Fibroblast of gingiva (primary cell): Measurements from ENCODE around the gene LAMC1.

Source experiments
- DNase-seq: peaks from one replicate; pipeline ENCODE4 v3.0.0-alpha.2; 2011; ENCODE audit warnings: low read depth

Gene LAMC1

DNA sequence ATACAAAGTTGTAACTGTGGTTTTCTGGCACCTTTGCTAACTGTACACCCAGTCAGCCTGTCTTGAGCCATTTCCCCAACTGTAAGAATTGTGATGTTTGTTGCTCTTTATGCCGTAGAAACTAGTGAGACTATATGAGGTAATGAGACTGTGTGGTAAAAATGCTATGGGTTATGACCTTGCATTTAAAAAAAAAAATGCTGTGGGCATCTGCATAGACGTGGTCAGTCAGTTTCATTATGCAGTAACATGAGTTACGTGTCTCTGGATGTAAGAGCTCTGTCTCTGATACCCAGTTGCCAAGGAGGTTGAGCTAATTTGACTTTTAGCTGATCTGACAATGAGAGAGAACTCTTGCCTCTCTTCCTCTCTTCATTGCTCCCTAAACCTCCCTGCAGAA is 82.2 kb downstream of the LAMC1 start:
- DNase-seq, result peak; percentile 52

DNA sequence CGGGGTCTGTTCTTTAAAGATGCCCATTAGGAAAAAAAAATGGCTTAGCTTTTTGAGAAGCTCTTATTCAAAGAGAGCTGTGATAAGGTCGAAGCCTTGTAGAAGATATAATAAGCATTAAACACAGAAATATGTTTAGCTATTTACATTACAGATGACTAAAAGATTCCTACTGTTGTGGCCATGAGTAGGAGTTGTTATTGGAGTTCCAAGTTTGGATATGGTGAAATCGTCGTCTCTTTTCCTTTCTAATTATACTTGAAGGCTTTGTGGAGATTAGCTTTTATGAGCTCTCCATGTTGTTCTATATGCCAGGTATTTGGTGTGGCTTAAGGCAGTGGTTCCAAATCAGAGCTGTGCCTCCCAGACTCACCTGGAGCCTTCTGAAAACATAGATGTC is 82.9 kb downstream of the LAMC1 start:
- no peak for DNase-seq

DNA sequence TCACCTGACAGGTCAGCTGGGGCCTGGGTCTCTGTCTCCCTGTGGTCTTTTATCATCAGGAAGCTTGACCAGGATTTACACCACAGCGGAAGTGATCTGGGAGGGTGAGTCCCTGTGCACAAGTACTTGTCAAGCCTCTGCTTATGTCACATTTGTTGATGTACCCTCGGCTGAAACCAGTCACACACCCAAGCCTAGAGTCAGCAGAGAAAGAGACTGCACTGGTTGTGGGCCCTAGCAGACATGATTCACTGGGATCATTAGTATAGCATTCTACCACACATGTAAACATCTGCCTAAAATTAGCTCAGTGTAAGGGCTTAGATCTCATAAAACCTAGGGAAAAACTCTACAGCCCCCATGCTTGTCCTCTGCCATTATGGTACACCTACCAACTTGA is 83.5 kb downstream of the LAMC1 start:
- DNase-seq, result no peak

DNA sequence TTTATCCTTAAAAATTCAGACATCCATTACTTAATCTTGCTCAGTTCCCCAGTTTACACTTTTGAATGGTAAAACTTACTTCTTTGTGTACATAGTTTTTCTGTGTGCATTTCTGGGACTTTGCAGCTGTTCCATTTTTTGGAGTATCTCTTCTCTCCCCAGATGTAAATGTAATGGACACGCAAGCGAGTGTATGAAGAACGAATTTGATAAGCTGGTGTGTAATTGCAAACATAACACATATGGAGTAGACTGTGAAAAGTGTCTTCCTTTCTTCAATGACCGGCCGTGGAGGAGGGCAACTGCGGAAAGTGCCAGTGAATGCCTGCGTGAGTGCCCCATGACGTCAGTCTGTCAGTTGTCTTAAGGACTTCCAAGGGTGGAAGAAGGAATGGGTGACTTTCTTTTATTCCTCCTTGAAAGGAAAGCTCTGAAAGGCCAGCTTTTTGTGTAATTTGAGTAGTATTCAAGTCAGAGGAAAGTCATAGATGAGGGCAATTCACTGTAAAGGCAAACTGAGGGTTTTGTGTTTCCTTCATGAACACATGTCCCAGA is 87.2 kb downstream of the LAMC1 start:
- no peak for DNase-seq

DNA sequence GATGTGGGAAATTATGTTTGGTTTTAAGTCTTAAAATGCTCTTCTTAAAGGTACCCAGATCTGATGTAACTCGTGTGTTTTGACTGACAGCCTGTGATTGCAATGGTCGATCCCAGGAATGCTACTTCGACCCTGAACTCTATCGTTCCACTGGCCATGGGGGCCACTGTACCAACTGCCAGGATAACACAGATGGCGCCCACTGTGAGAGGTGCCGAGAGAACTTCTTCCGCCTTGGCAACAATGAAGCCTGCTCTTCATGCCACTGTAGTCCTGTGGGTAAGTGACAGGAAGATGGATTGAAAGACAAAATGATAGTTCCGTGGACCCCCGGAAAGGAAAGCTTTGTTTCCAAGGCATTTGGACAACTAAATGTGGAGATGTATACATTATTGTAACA is 91.2 kb downstream of the LAMC1 start:
- DNase-seq, result no peak

DNA sequence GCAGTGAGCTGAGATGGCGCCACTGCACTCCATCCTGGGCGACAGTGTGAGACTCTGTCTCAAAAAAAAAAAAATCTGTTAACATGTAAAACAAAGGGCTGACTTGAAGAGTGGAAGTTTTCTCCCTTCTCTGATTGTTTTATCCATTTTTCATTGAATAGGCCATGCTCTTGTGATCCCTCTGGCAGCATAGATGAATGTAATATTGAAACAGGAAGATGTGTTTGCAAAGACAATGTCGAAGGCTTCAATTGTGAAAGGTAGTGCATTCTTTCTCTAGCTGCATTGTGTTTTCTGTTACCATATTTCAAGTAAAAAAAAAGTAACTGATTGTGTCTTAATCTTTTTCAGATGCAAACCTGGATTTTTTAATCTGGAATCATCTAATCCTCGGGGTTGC is 93.2 kb downstream of the LAMC1 start:
- no peak for DNase-seq

DNA sequence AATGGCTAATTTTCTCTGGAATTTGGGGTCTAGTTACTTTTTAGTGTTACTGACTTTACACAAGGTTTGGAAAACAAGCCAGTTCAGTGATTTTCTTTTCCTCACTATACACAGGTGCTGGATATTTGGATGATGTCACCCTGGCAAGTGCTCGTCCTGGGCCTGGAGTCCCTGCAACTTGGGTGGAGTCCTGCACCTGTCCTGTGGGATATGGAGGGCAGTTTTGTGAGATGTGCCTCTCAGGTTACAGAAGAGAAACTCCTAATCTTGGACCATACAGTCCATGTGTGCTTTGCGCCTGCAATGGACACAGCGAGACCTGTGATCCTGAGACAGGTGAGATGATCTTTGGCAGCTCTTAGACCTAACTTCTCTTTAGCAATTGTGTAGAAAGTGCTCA is 98.4 kb downstream of the LAMC1 start:
- no peak for DNase-seq

DNA sequence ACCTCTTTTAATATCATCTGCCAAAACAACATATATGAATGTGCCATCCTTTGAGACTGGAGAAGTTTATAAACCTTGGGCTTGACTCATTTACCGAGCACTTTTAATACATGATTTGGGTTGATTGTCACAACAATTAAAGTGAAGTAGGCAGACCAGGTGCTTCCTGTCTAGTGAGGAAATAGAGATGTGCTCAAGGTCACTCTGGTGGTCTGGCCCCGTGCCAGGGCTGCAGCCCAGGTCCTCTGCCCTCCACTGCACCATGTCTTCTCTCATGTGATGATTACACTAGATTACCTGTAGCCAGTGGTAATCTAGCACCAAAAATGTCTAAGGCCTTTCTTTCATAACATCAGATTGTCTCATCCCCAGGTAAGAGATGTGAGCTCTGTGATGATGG is 101.0 kb downstream of the LAMC1 start:
- no peak for DNase-seq

DNA sequence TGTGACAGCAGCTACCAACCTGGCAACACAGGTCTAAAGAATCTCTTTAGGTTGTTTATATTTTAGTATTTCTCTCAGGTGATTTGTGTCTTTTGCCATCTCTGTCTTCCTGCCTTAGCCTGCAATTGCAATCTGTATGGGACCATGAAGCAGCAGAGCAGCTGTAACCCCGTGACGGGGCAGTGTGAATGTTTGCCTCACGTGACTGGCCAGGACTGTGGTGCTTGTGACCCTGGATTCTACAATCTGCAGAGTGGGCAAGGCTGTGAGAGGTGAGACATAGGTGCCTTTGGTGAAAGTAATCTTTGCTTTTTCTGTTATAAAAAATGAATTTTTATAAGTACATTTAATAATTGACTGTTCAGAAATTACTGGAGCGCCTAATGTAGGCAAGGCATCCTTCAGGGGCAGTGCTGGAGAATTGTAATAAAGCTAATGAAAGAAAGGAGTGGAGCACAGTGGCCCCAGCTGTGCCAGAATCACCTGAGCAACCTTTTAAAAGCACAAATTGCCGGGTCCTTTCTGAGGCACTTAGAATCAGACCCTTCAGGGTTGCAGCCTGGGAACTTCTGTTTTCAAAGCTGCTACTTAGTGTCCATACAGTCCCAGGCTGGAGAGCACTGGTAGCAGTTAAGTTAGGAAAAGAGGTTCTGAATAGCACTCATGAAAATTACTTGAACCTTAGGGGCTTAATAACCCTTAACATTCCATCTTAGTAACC is 102.2 kb downstream of the LAMC1 start:
- DNase-seq, result no peak

DNA sequence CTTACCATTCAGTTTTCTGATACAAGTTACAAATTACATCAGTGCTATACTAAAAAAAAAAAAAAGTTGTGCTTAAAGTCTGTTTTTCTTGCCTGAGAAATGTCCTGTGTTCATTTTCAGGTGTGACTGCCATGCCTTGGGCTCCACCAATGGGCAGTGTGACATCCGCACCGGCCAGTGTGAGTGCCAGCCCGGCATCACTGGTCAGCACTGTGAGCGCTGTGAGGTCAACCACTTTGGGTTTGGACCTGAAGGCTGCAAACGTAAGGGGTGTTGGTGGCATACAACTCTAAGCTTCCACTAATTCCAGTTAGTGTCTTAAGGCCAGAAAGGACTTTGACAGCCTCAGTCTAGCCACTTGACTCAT is 102.8 kb downstream of the LAMC1 start:
- DNase-seq, result peak; percentile 13

DNA sequence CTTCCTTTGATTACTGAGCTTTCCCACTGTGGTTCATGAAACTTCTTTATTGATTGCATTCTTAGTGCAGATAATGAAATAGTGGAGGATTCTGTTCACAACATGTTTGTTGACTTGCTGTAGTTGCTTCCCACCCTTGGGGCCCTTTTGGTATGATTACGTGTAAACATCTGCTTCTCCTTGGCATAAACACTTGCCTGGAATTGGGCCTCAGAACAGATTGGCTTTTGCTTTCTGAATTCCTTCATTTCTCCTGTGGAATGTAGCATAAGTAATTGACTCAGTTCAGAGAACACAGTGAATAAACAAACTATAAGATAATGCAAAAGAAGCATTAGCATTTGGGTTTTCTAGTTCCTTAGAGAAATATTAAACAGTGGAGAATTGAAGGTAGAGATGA is 103.3 kb downstream of the LAMC1 start:
- peak; percentile 93 for DNase-seq

DNA sequence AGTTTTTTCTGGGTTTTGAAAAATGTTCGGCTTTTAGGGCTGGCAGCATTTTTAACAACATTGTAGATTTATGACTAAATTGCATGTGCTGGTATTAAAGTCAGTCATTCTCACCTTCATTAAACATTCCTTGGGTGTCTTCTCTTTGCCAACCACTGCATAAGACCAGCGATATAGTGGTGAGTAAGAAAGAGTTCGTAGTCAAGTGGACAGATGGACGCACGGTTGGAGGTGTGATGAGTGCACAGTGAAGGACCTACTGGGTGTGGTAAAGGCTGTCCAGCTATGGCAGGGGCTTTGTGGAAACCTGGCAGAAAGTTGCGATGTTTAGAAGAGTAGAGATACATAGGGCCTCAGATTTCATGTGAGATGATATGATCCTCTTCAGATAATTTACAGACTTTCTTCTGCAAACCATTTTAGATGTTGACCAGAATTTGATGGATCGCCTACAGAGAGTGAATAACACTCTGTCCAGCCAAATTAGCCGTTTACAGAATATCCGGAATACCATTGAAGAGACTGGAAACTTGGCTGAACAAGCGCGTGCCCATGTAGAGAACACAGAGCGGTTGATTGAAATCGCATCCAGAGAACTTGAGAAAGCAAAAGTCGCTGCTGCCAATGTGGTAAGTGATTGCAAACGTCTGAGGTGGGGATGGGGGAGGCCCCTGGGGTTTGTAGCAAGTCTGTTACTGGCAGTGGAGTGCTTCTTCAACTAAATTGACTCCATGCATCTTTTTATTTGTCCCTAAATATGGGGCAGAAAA is 106.9 kb downstream of the LAMC1 start:
- peak; percentile 98 for DNase-seq

DNA sequence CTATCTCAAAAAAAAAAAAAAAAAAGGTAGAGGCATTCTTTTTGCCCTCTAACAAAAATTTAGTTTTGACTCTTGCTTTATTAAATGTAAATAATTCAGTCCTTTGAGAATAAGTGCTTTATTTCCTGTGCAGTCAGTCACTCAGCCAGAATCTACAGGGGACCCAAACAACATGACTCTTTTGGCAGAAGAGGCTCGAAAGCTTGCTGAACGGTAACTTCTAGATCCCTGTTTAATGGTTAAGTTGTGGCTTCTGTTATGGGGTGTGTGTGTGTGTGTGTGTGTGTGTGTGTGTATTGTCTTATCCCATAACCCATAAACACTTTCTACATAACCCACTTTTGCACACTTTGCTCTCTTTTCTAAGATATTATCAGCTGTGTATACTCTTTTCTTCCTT is 107.9 kb downstream of the LAMC1 start:
- DNase-seq, result no peak

DNA sequence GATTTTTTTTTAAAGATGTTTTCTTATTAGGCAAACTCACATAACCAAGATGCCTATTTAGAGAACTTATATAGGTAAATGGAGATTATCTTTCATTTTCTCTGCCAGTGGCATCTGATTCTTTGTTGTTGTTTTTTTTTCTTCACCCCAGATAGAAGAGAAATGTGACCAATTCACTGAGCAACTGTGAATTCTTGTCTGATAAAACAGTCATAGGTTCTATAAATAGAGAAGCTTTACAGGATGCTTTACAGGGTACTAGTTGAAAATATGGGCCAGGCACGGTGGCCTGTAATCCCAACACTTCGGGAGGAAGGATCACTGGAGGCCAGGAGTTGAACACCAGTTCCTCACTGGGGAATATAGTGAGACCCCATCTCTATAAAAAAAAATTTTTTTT is 112.1 kb downstream of the LAMC1 start:
- no peak for DNase-seq

DNA sequence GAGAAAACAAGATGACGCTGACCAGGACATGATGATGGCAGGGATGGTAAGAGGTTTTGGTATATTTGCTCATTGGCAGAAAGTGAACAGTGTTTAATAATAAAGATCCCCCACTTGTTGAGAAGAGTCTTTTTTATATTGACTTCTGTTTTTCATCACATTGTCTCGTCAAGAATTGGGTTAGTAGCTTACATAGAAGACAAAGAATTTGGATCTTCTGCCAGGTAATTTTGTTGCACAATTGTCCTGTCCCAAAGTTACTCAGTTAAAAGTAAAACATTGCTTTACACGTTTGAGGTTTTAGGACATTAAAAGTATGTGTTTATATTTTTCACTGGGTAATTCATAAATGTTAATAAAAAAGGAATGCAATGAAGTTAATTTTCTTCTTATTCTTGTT is 114.6 kb downstream of the LAMC1 start:
- DNase-seq, result peak; percentile 82

DNA sequence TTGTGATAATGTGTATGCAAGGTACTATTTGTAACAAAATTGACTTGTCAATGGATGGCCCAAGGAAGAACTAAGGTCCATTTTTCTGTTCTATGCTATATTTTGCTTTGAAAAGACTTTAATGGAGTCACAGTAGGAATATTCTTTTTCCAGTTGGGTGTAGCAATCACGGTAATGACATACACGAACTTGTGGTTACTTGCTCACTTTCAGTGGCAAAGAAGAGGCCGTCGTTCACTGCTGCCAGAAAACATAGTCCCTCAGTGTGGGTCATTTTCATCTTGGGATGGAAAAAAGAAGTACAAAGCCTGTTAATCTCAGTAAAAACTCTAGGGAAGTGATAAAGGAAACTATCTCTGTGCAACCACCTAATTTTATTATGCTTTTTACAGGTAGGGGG is 115.1 kb downstream of the LAMC1 start:
- peak; percentile 50 for DNase-seq

DNA sequence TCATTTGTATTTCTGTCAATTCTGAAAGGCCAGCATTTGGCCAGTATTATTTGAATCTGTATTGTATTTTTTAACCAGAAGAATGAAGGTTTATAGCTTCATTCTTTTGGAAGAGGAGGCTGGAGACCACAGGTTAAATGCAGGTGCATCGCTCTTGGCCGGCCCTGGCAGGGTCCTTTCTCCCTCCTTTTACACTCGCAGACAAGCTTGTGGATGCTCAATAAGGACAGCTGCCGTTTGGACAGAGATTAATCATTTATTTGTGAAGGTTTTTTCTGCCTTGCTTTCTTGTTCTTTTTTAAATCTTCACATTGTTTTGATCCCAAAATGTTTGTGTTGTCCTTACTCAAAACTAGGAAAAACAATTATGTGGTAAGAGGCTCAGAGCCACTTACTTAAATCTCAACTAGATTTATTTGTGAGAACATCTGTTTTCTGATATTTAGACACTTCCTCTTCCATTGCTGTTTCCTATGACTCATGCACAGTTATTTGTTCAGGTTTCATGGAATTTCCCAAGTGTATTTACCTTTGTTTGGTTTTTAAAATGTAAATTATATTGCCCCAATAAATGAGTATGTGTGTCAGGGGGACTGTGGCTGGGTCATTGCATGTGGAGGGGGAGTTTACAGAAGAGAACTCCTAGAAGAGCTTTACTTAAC is 116.2 kb downstream of the LAMC1 start:
- peak; percentile 53 for DNase-seq

DNA sequence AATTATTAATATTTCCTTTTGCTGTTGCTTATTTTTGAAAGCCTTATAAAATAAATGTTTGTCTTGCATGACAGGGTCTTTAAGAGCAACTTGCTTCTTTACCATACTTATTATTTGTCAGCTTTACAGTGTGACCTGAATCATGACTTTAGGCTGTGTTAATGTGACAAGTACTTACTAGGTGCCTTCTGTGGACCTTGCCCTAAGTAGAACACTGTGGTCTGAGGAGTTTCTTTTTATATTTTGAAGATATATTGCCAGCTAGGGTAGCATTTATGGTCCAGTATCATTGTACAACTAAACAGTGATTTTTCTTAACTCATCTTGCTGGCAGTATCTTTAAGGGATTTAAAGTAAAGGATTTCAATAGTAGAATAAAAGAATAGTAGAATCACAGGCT is 117.4 kb downstream of the LAMC1 start:
- no peak for DNase-seq

DNA sequence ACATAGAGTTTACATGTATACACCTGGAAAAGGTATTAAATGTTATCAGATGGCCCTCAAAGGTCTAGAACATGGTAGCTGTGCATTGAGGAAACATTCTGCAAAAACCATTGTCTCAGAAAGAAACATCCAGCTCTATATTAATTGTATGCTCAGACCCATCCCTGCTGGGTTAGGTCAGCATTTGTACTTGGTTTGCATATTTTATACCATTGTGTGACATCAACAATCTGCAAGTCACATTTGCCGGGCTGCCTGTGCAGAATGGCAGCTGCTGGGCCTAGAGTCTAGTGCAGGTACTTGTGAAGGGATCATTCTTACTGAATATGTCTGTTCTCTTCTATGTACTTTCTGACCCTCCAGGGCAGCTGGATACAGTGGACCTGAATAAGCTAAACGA is 119.0 kb downstream of the LAMC1 start:
- DNase-seq, result no peak

DNA sequence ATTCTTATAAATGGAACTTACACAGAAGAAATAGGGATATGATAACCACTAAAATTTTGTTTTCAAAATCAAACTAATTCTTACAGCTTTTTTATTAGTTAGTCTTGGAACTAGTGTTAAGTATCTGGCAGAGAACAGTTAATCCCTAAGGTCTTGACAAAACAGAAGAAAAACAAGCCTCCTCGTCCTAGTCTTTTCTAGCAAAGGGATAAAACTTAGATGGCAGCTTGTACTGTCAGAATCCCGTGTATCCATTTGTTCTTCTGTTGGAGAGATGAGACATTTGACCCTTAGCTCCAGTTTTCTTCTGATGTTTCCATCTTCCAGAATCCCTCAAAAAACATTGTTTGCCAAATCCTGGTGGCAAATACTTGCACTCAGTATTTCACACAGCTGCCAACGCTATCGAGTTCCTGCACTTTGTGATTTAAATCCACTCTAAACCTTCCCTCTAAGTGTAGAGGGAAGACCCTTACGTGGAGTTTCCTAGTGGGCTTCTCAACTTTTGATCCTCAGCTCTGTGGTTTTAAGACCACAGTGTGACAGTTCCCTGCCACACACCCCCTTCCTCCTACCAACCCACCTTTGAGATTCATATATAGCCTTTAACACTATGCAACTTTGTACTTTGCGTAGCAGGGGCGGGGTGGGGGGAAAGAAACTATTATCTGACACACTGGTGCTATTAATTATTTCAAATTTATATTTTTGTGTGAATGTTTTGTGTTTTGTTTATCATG is 120.5 kb downstream of the LAMC1 start:
- no peak for DNase-seq

DNA sequence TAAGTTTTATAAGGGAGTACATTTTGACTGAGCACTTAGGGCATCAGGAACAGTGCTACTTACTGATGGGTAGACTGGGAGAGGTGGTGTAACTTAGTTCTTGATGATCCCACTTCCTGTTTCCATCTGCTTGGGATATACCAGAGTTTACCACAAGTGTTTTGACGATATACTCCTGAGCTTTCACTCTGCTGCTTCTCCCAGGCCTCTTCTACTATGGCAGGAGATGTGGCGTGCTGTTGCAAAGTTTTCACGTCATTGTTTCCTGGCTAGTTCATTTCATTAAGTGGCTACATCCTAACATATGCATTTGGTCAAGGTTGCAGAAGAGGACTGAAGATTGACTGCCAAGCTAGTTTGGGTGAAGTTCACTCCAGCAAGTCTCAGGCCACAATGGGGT is 121.5 kb downstream of the LAMC1 start:
- no peak for DNase-seq

DNA sequence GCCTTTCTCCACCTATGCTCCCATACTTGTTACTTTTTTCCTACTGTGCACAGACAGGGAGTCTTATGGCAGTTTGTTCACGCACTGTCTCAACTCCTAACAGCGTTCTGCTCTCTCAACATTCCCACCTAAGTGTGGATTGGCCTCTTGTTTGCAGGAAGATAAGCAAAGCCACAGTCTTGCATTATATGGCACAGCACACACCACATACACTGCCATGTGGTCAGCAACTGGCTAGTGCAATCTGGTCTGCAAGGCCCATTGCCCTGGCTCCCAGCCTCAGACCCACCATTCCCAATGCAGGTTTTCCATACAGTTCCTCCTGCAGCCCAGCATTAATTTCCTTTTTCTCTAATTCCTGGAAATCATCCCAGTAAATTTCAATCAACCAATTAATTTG is 124.5 kb downstream of the LAMC1 start:
- DNase-seq, result peak; percentile 35
